ENCODE measurements around the gene RECQL5.

Gene RECQL5

DNA sequence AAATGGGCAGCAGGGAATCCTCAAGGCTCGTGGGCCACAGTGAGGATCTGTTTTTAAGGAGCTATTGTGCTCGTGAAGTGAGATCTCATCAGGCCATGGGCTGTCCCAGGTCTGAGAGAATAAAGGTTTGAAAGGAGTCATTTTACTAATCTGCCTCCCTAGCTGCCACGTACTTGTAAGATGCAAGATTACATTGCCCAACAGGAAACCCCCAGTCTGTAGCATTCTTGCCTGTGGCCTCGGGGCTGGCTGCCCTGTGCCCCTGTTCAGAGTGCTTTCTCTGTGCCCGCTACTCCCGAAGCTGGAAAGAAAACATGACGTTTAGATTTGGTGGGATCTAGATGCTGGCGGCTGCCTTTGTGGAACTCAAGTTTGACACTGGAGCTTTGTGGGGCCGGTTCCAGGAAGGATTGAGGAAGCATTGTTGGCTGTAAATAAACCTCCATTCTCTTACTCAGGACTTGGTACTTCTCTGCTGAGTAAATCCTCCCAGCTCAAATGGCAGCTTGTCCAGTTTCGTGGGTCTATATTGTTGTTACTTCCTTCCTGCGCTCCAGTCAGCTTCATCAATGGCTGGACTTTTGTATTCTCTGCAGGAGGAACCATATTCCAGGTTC lies 21.4 kb upstream of the RECQL5 start:
- DNase-seq (ENCODE audit: low read depth in 3 of 3, low spot score in 1 of 3), result no peak

DNA sequence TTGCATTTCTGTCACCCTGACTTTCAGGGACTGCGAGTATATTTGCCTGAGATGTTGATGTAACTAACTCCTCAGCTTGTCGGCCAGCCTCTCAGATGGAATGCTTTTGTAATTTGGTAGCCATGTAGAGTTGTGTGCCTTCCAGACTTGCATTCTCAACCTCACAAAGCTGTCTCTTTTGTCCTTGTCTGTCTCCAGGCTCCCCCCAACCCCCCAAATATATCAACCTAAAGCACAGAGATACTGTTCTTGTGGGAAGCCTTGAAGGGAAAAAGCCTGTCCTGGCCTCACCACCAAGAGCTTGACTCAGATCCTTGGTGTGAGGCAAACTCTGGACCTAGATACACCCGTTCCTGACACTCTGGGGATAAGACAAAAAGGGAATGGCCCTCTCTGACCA lies 18.5 kb upstream of the RECQL5 start:
- no peak for DNase-seq (ENCODE audit: low read depth in 3 of 3, low spot score in 1 of 3)

DNA sequence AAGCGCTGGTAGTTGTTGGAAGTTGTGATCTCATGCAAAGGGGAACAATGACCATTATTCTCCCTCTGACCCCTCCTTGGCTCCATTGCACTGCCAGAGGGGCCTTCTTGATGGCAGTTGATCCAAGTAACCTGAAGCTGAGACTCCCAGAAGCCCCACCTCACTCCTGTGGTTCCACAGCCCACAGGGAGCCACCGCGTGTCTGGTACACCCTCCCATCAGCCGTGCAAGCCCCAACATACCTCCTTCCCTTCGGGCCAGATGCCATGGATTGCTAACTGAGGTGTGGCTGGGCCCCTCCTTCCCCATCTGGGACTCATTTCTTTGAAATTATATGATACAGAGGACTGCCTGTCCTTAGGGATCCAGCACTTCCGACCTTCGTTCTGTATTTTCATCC lies 18.0 kb upstream of the RECQL5 start:
- no peak for DNase-seq (ENCODE audit: low read depth in 3 of 3, low spot score in 1 of 3)

DNA sequence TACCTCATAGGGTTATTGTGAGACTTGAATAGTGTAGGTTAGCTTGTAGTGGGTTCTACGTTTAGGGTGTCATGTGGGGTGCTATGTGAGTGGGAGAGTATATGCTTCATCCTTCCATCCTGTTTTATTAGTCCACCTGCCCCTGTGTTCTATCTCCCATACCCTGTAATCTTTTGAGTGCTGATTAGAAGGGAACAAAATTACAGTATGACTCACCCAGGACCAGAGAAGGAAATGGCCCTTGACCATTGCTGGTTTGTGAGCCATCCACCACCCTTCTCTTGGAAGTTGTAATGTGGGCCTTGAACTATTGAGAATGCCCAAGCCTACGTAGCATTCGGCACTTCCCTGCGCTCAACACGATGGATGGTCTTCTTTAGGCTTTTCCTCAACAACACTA lies 17.3 kb upstream of the RECQL5 start:
- no peak for DNase-seq (ENCODE audit: low read depth in 3 of 3, low spot score in 1 of 3)

DNA sequence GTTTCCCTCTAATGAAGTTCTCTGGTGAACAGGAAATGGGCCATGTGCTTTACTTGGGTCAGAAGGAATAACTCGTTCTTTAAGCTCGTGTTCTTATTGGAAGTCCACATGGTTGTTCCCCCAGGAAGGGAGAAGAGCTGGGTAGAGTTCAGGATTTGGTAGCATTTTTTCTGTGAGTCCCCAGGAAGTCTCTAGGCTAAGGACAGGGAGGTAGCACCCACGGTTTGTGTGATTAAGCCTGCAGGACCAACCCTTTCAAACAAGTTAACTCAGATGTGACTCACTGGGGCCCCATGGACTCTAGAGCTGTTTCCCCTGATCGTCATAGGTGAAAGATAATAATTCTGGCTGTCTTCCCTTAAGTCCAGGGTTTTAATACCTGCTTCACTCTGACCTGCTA lies 16.6 kb upstream of the RECQL5 start:
- no peak for DNase-seq (ENCODE audit: low read depth in 3 of 3, low spot score in 1 of 3)

DNA sequence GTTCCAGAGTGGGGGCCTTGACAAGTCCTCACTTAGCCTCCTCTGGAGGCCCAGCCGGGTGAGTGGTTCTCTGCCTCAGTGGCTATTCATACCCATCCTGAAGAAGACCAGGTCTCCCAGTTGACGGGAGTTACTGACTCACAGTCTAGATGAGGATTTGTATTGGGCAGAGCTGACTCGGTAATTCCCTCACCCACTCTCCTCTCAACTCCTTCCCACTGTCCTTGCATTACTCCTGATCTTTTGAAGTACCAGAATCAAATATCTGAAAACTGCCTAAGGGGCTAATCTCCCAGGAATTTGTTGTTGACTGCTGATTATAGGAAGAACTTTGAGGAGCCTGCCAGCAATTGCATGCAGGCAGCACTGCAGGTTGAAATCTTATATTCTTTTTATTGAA lies 14.3 kb upstream of the RECQL5 start:
- no peak for DNase-seq (ENCODE audit: low read depth in 3 of 3, low spot score in 1 of 3)

DNA sequence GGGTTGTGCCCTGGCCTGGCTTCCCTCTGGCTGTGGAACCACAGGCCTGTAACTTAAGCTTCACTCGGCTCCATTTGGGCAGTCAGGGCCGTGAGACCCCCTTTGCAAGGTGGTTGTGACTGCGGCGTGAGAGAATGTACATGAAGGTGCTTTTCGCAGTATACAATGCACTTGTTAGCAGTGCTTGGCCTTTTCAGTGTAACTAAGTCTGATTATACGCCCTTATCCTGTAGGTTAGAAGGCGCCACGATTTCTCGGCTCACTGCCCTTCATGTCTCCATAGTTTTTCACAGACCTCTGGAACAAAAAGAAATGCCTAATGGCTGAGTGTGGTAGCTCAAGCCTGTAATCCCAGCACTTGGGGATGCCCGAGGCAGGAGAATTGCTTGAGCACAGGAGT lies 13.5 kb upstream of the RECQL5 start:
- no peak for DNase-seq (ENCODE audit: low read depth in 3 of 3, low spot score in 1 of 3)

DNA sequence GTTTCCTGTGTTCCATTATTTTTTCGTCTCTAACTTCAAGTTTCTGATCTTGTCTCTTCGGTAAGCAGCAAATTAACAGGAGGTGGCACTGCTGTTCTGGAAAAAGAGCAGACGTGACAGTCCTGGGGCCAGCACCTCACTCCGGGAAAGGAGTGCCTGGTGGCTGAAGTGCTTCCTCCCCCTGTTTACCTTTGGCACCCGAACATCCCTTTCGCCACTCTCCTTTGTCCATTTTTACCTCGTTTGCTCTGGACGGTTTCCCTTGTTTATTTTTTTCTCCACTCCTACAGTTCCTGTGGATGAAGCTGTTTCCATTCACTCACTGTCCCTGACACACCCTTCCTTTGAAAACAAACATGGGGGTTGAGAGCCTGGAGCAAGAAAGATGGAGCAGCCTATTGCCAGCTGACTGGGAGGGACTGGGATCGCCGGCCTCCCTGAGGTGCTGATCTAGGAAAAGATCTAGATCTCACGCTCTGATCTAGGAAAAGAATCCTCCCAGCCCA lies 12.8 kb upstream of the RECQL5 start:
- no peak for DNase-seq (ENCODE audit: low read depth in 3 of 3, low spot score in 1 of 3)

DNA sequence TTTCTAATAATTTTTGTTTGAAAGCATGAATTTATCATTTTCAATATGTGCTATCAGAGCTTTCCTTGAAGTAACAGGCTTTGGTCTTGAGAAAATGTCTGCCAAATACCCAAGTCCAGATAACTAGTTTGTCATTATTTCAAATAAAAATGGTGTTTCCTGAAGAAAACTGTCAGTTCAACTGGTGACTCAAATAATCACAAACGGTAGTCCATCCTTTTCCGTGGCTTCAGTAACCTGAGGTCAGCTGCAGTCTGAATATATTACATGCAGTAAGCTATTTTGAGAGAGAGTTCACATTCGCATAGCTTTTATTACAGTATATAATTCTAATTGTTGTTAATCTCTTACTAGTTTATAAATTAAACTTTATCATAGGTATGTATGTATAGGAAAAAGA lies 9.5 kb upstream of the RECQL5 start:
- no peak for DNase-seq (ENCODE audit: low read depth in 3 of 3, low spot score in 1 of 3)

DNA sequence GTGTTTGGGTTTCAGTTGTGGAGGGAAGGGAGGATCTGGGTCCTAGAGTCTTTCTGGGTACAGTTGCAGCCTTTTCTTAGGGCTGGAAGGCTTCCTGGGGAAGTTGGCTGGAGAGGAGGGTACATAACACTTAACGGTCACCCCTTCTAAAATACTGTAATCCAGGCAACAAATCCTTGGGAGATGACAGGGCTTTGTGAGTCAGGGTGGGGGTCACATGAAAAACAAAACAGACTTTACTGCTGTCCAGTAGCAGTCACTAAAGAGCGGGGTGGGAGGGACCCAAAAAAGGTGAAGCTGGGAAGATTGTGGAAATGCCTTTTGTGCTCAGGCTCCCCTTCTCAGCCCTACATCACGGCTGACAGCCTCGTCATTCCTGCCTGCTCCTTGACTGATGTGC lies 6.5 kb upstream of the RECQL5 start:
- DNase-seq (ENCODE audit: low read depth in 3 of 3, low spot score in 1 of 3), result no peak

DNA sequence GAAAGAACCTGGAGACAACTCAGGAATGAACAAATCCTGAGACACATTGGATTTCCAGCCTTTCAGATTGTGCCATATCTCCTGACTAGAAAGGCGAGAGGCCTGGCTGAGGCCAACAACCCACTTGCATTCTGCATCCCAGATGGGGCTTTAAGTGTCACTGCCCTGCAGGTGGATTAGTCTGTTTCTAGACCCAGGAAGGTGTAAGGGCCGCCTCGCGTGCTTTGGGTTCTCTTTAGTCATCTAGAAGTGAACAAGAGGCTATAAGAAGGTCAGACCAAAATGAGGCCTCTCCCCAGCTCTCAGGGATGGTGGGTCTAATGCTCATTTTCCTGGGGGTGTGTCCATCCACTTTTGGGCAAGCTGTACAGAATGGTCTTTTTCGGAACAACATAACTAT lies 5.1 kb upstream of the RECQL5 start:
- no peak for DNase-seq (ENCODE audit: low read depth in 3 of 3, low spot score in 1 of 3)

DNA sequence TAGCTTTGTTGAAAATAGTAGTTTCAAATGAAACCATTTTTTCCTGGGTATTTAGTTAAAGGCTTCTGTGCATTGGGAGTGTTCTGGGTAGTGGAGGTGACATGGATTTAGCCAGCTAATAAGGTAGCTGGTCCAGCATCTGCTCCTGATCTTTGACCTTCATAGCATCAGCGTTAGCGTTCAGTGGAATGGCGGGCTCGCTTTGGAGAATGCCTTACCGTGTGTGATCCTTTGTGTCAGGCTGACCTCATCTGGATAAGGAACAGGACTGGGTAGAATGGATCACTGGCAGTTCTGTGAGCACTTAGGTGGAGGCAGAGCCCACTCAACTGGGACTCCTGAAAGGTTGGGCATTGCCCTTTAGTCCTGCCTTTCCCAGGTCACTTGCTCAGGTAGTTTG lies 3.9 kb upstream of the RECQL5 start:
- DNase-seq (ENCODE audit: low read depth in 3 of 3, low spot score in 1 of 3), result no peak

DNA sequence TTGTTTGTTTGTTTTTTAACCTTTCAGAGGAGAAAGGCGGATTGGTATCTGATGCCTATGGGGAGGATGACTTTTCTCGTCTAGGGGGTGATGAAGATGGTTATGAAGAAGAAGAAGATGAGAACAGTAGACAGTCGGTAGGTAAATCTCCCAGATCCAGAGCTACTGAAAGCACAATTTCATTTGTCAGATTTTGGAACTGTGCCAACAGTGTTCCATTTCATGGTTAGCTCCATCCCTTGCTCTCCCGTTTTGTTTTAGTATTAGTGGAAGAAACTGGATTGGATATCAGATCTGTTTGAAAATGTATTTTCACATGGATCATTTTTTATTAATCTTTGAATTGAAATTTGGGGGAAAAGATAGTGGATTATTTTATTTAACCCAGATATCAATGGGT lies 1.5 kb upstream of the RECQL5 start:
- DNase-seq (ENCODE audit: low read depth in 3 of 3, low spot score in 1 of 3), result no peak

DNA sequence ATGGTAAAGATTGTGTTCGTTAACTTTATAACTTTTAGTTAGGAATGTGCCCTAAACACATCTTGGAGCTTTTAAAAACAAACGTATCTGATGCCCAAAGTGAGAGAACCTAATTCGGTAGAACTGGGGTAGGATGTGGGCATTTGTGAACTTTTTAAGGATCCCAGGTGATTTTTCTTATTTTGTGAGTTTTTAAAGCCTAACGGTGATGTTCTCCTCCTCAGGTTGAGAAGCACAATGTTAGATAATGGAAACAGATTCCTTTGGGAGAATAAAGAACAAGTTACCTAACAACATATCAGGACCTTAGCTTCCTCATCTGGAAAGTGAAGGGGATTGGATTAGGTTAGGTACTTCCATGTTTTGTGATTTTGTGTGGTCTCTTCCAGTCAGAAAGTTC lies 871 bp upstream of the RECQL5 start:
- no peak for DNase-seq (ENCODE audit: low read depth in 3 of 3, low spot score in 1 of 3)

DNA sequence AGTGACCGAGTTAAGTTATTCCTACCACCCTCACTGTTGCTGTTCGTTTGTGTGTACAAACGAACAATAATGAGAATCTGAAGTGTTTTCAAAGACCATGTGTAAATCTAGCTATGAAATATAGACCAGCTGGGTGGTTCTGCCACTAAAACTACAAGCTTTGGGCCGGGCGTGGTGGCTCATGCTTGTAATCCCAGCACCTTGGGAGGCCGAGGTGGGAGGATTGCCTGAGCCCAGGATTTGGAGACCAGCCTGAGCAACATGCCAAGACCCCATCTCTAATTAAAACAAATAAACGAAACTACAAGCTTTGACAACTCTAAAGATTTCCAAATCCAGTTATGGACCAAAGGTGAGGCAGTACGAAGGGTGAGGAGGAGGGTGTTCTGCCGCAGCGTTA lies 973 bp downstream of the RECQL5 start:
- DNase-seq (ENCODE audit: low read depth in 3 of 3, low spot score in 1 of 3), result no peak

DNA sequence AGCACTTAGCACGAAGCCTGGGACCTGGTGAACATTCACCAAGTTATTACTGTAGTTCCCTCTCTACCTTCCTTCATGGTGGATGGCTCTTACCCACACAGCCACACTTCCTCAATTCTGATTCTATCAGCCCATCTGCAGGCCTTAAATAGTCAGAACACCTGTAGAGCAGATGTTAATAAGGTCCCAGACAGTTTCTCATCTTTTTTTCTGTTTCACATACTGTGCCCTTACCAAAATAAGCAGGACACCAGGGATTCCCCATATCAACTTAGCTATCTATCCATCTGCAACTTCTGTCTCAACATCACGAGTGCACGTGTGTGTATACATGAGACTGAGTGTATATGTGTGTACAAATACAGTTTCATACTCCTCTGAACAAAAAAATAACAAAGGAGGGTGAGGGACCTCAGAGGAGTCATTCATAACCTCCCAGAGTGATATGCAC lies 2.8 kb downstream of the RECQL5 start:
- DNase-seq (ENCODE audit: low read depth in 3 of 3, low spot score in 1 of 3), result no peak

DNA sequence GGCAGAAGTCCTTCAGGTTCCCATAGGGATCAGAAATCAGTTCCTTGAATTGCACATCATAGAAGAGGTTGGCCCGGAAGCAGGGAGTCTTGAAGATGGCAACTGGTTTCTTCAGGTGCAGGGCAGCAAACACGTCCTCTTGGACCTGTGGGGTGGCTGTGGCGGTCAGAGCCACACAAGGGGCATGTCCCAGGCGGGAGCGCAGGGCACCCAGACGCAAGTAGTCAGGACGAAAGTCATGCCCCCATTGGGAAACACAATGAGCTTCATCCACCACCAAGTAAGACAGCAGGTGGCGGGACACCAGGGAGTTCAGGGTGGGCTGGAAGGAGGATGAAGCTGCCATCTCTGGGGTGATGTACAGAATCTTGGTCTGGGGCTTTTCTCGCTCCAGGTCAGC lies 4.4 kb downstream of the RECQL5 start:
- DNase-seq (ENCODE audit: low read depth in 3 of 3, low spot score in 1 of 3), result no peak

DNA sequence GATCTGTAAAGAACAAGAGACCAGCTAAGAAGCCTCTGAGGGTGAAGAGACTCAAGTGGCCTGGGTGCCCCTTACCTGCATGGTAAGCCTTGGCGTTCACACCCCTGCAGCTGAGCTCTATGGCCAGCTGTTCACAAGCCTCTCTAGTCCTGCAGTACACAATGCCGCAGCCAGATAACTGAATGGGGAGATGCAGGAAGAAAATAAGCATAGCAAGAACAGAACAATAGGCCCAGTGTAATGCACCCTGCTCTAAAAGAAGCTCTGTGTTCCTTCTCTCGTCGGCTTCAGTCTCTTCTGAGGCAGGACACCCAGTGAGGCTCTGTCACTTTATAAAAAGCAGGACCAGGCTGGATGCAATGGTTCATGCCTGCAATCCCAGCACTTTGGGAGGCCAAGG lies 5.4 kb downstream of the RECQL5 start:
- DNase-seq (ENCODE audit: low read depth in 3 of 3, low spot score in 1 of 3), result no peak

DNA sequence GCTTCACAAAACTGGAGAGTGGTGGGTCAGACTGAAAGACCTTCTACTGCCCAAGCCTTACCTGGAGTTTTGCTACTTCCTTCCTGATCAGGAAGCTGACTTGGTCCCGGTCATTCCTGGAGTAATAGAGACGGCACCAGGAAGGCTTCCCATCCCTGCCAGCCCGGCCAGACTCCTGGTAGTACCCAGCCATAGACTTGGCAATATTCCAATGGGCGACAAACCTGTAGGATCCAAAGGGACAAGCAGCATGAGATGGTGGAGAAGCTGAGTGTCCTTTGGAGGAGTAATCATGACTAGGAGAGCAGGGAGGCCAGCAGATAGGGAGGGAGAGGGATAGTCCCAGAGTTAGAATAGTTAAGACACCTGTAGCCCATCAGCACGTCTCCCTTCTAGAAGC lies 8.7 kb downstream of the RECQL5 start:
- DNase-seq (ENCODE audit: low read depth in 3 of 3, low spot score in 1 of 3), result no peak

DNA sequence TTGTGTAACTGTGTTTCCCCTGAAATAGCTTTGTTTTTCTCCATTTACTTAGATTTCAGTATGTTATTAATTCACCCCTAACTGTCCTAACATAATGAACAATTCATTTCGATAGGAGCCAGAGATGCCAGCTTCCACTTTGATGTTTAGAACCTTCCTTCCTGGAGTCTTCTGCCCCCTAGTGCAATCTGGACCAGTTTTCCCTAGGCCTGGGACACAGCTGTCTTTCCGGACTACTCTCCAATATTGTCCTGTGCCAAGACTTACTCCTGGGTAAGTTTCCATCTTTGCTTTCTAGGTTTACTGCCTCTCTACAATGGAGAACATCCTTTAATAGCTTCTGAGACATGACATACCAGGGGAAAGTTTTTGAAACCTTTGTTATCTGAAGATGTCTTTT lies 12.8 kb downstream of the RECQL5 start:
- no peak for DNase-seq (ENCODE audit: low read depth in 3 of 3, low spot score in 1 of 3)

DNA sequence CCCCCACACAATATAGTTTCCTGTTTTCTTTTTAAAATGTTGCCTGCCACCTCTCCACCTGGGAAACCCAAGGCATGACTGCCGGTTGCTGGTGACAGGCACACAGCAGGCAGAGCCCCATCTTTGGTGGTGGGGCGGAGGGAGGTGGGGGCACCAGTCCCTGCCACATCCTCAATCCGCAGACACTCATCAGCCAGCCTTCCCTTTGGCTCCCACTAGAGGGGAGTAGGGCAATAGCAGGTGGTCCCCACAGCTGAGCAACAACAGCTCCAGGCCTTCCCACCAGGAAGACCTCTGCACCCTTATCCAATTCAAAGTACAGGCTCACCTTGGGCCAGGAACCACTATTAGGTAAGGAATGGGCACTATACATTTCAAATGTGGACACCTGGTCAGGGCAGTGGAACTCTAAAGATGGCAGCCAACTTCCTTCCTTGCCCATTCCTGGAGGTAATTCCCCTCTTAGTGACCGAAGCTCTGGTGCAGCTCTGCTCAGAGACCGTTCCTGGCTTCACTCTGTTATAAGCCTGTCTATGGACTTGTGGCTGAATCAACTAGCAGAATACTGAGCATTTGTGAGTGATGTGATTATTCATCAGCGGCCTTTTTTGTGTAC lies 13.9 kb downstream of the RECQL5 start:
- no peak for DNase-seq (ENCODE audit: low read depth in 3 of 3, low spot score in 1 of 3)

DNA sequence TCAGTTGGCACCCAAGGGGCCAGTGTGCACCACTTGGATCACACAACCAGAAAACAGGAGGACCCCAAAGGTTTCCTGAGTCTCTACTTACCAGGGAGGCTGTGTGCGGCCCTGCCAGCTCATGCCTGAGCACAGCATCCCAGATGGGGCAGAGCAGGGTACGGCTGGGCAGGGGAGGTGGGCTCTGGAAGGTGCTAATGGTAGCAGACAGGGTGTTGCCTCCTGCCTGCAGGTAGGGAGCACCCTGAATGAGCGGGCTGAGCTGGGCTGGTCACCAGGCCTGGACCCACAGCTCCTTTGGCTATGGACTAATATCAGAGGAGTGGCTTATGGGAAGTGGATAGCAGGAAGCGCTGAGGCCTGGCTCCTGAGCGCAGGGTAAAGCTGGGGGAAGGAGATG lies 14.6 kb downstream of the RECQL5 start:
- no peak for DNase-seq (ENCODE audit: low read depth in 3 of 3, low spot score in 1 of 3)

DNA sequence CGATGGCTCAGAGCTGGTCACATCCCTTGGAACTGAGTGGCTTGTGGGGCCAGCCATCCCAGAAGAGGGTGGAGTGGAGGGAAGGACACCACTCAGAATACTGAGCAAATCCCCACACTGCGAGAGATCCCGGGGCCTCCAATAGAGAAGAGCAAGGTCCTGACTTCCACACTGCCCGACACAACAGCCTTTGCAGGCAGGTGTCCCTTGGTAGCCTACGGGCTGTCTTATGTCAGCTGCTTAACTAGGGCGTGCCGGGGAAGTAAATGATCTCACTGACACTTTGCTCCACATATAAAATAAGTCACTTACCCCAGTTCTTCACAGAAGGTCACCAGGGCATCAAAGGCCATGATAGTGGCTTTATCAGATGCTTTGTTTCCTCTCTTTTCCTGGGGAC lies 16.1 kb downstream of the RECQL5 start:
- DNase-seq (ENCODE audit: low read depth in 3 of 3, low spot score in 1 of 3), result no peak

All from stimulated activated CD4-positive, alpha-beta T cell treated with anti-CD3 and anti-CD28 coated beads, TNF-alpha, amount 100 ng/mL, for 1 hour (primary cell).